ENCODE results near the gene KCNE3.

Gene KCNE3

GRCh38 chr11:74466916-74467885 is at the start of gene KCNE3:
Gene KCNE3, minus strand, starts transcription at chr11:74467549. Its CDS starts 9,986 bp downstream, at chr11:74457563.
- no peak for DNase-seq (ENCODE audit: low read depth in 2 of 2, low spot score in 1 of 2)

GRCh38 chr11:74507582-74507981 is 40.2 kb upstream of the KCNE3 start:
- no peak for DNase-seq (ENCODE audit: low read depth in 2 of 2, low spot score in 1 of 2)

- no peak for DNase-seq (ENCODE audit: low read depth in 2 of 2, low spot score in 1 of 2)
These were observed 39.5 kb upstream of the KCNE3 start for GRCh38 chr11:74506823-74507222.

GRCh38 chr11:74505911-74506310 is 38.6 kb upstream of the KCNE3 start:
- DNase-seq (ENCODE audit: low read depth in 2 of 2, low spot score in 1 of 2): no peak

GRCh38 chr11:74504100-74504691 is 36.8 kb upstream of the KCNE3 start:
- DNase-seq (ENCODE audit: low read depth in 2 of 2, low spot score in 1 of 2): no peak

- no peak for DNase-seq (ENCODE audit: low read depth in 2 of 2, low spot score in 1 of 2)
These were observed 27.6 kb upstream of the KCNE3 start for GRCh38 chr11:74494916-74495315.

DNA sequence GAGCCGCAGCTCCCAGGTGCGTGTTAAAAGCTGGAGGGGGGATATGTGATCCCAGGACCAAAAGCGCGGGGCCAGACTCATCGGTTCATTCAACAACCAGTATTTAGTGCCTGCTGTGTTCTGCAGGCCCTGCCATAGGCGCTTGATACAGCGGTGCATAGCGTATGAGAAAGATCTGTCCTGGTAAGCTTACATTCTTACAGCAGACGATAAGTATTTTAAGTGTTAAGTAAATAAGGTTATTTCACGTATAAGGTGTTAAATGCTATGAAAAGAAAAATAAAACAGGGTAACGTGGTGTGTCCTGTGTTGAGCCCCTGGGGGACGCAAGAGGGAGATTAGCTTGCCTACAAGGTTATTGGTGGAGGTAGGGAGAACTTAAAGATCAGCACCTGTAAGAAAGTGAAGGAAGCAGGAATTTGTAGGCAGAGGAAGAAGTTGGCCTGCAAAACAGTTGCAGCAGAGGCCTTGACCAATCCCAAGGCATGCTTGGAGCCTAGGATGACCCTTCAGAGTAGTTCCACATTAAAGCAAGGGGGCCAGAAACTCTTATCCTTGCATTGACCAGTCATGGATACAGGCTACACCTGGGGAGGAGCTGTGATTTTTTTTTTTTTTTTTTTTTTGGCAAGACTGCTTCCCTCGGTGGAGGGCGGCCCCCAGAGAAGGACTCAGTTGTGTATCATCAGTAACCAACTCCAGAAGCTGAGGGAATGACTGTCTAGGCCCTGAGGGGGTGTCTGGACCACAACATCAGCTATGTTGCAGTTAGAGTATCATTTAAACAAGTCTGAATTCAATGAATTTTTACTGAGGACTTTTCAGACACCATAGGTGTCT is 26.7 kb upstream of the KCNE3 start:
- no peak for DNase-seq (ENCODE audit: low read depth in 2 of 2, low spot score in 1 of 2)

DNA sequence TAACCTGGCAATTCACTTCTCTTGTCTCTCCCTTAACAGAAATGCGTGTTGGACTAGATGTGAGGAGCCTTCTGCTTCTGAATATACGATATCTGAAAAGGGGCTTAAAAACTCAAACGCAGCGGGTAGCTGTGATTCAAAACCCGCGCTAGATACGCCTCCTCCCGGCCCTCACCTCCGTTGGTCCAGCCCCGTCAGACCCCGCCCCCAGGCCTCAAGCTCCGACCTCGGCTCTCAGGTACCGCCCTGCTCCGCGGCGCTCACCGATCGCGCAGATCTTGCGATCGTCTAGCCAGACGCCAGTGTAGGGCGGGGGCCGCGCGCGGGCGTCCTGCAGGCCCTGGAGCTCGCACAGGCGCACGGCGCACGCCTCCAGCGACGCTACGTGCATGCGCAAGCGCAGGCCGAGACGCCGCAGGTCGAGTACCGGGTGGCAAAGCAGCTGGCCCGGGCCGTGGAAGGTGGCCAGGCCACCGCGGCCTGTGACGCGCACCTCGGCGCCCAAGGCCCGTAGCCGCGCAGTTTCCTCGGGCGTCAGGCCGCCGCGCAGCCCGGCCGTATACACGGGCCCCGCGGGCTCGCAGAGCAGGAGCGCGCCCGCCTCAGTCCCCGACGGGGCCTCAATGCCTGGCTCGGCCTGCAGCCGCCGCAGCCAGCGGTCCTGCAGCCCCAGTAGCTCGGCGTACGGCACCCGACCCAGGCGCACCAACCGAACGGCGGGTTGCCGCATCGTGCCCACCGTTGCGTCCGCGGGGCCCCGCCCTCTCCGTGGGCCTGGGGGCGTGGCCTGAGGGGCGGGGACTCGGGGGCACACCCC is 25.8 kb upstream of the KCNE3 start, which contains the start of gene LIPT2:
LIPT2 (minus strand) TSS at position 751 of the 817 bp plus-strand sequence; CDS start at position 730, 21 bp downstream.
- peak; percentile 90 to 96 for DNase-seq (ENCODE audit: low read depth in 2 of 2, low spot score in 1 of 2)

DNA sequence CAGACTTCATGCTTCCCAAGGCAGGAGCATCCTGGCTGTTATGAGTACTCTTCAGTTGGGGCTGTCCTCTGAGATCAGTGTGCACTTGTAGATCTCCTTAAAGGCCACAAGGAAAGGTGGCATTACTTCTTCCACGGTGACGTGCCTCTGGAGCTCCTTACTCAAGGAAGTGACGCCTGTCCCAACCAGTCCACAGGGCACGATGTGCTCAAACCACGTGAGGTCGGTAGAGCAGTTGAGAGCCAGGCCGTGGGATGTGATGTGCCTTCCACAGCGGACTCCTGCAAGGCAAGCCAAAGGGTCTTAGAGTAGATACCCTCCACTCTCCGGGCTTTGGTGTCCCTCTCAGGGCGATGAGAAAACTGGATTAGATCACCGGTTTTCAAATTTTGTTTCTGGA is 24.7 kb upstream of the KCNE3 start:
- DNase-seq (ENCODE audit: low read depth in 2 of 2, low spot score in 1 of 2): no peak

DNA sequence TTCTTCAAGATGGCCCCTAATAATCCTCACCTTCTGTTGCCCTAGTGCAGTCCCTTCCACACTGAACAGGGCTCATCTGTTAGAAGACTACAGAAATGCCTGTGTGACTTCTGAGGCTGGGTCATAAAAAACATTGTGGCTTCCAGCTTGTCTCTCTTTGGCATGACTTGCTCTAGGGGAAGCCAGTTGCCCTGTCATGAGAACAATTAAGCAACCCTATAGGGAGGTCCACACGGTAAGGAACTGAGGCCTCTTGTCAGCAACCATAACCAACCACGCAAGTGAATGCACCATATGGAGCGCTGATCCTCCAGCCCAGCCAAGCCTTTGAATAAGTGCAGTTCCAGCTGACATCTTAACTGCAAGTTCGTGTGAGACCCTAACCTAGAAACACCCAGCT is 23.6 kb upstream of the KCNE3 start:
- DNase-seq (ENCODE audit: low read depth in 2 of 2, low spot score in 1 of 2): no peak

GRCh38 chr11:74487875-74488274 is 20.5 kb upstream of the KCNE3 start:
- no peak for DNase-seq (ENCODE audit: low read depth in 2 of 2, low spot score in 1 of 2)

DNA sequence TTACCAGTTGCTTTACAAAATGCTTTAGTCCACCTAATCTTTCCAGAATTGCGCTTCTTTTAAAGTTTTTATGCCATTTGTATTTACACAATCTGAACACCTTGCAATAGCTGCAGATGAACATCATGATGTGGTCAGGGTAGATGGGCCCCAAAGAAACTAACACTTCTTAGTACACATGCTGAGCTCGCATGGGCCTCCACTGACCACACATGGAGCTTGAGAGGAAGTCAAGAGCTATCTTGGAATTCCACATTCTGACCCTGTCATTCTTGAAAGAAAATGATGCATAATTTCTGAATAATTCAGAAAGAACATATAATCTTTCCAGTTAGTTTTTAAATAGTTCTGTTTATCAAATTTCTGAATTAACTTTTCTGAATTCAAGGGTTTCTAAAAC is 18.5 kb upstream of the KCNE3 start:
- no peak for DNase-seq (ENCODE audit: low read depth in 2 of 2, low spot score in 1 of 2)

- no peak for DNase-seq (ENCODE audit: low read depth in 2 of 2, low spot score in 1 of 2)
These were observed 13.5 kb upstream of the KCNE3 start for GRCh38 chr11:74480688-74481417.

GRCh38 chr11:74479732-74480123 is 12.4 kb upstream of the KCNE3 start:
- no peak for DNase-seq (ENCODE audit: low read depth in 2 of 2, low spot score in 1 of 2)

DNA sequence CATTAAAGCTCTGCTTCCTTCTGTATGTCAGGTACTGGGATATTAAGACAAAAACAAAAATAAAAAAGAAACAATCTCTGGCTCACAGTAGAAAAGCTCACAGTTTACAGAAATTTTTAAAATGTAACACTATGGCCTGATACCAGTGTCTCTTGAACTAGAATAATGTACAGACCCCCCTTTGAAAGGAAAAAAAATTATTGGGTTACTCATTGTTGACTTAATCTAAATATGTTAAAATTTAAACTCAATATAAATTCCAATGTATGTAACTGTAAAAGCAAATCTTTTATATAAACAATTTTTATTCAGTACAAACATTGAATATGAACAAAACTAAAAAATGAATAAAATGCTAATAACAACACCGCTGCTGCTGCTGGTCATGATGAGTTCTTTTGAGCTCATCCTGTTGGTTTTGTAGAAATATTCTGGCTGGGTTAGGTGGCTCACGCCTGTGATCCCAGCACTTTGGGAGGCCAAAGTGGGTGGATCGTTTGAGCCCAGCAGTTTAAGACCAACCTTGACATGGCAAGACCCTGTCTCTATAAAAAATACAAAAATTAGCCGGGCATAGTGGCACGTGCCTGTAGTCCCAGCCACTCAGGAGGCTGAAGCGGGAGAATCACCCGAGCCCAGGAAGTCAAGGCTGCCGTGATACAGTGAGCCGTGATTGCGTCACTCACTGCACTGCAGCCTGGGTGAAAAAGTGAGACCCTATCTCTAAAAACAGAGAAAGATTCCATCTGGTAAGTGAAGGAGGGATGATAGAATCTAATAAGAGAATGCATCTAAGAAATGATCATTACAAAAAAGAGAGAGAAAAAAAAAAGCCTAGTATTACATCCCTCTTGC is 11.8 kb upstream of the KCNE3 start:
- no peak for DNase-seq (ENCODE audit: low read depth in 2 of 2, low spot score in 1 of 2)

GRCh38 chr11:74476536-74476935 is 9.2 kb upstream of the KCNE3 start:
- DNase-seq (ENCODE audit: low read depth in 2 of 2, low spot score in 1 of 2): no peak

- DNase-seq (ENCODE audit: low read depth in 2 of 2, low spot score in 1 of 2): no peak
These were observed 7.0 kb upstream of the KCNE3 start for GRCh38 chr11:74474316-74474715.

DNA sequence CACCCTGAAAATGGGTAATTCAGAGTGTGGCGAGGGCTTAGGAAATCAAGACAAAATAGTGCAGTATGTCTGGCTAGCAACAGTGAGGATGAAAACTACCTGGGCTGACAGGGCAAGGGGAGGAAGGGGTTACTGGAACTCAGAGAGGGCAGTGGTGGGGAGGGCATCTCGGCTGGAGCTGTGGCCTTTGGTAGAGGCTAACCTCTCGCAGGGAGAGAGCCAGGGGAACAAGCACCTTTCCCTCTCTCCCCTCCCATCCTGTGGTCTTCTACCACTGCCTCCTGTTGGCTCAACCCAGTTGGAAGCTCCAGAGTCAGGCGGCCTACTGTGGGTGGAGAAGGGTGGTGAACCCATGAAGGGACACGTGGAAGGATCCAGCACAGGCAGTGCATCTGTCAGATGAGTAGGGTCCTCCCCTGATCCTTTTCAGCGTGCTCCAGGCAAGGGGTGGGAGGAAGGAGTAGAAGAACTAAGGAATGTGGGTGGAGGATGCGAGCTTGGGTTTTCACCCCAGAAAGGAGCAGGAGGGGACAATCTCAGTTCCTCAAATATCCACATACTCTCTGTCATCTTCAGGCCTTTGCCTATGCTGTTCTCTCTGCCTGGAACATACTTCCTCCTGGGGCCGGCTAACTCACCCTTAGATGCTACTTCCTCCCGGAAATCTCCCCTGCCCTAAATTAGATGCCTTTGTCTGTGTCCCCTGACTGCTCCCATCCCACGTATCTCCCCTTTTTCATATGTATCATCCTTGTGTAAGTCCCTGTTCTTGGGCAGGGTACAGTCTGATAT is 6.2 kb upstream of the KCNE3 start:
- DNase-seq (ENCODE audit: low read depth in 2 of 2, low spot score in 1 of 2): no peak
